NCI-H2227 treated with DMSO at 0.1 percent for 48 hours (cell line): ENCODE measurements around the gene CDH26.

ENCODE experiments used
- DNase-seq: peaks from one replicate; lab custom pipeline; 2025; lab: John Stamatoyannopoulos, UW

Gene CDH26

GRCh38 chr20:60063739-60064380 lies 105.6 kb downstream of the CDH26 start:
- DNase-seq: no peak
